ENCODE measurements around the gene TRIL. TPM values are rescaled to one million over a fixed set of nuclear protein-coding genes. Genes with fewer than 3 reads are reported as not detected.

The TRIL gene, protein sequence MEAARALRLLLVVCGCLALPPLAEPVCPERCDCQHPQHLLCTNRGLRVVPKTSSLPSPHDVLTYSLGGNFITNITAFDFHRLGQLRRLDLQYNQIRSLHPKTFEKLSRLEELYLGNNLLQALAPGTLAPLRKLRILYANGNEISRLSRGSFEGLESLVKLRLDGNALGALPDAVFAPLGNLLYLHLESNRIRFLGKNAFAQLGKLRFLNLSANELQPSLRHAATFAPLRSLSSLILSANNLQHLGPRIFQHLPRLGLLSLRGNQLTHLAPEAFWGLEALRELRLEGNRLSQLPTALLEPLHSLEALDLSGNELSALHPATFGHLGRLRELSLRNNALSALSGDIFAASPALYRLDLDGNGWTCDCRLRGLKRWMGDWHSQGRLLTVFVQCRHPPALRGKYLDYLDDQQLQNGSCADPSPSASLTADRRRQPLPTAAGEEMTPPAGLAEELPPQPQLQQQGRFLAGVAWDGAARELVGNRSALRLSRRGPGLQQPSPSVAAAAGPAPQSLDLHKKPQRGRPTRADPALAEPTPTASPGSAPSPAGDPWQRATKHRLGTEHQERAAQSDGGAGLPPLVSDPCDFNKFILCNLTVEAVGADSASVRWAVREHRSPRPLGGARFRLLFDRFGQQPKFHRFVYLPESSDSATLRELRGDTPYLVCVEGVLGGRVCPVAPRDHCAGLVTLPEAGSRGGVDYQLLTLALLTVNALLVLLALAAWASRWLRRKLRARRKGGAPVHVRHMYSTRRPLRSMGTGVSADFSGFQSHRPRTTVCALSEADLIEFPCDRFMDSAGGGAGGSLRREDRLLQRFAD
- total RNA-seq (2022; extraction: Qiagen RNA extraction) = not detected in 5 replicates

DNA sequence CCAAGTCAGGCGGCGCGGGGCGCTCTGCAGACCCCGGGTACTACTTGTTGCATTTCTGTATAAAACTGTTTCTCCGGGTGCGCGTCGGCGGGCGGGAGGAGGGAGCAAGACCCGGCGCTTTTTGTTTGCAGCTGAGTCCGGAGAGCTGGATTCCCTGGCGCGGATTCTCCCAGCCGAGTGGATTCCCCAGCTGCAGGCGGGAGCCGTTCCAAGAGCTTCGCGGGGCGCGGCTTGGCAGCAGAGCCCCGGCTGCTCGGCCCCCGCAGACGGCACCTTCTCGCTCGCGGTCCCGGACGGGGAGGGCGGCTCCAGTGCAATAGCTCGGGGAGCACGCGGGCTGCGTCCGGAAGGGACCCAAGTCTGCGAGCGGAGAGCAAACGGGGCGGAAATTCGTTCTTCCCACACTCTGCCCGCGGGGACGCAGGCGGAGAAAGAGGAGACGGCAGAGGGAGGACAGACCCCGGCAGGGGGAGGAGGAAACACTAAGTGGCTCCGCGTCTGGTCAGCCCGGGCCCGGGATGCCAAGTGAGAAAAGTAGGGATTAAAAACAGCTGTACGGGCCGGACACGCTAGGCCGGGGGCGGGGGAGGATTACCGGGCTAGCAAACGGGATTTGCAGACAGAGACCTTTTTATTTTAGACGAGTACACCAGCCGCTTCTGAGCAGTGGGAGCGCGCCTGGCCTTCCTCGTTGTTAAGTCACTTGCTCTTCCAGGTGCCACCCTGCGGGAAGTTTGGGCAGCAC is at the start of gene TRIL:
TSS of gene TRIL (minus strand) at position 96 of the 745 bp plus-strand sequence. CDS start 284 bp downstream, outside the sequence.

Other genes starting within 250 kb of the TRIL start
- gene CPVL, start 188.2 kb upstream of the TRIL start, total RNA-seq (2022; extraction: Qiagen RNA extraction) = 0.12 to 0.62 TPM (median 0.34 TPM) in 5 replicates
- not detected in 5 replicates for gene CHN2, start 236.4 kb upstream of the TRIL start, total RNA-seq (2022; extraction: Qiagen RNA extraction)